ENCODE data around the gene OST4.
A peak's percentile ranks its signal among the peaks of the same experiment; 100 is the strongest.
"Not testable (repeated sequence)": the region's sequence is repeated elsewhere in the genome, so short reads cannot be mapped to it uniquely, and the experiment has no call there.

OST4 gene

GRCh38 chr2:27071277-27071989, at the start of gene OST4:
TSS of gene OST4 (minus strand) at chr2:27071654.
- DNase-seq = peak; percentile 76 to 77

GRCh38 chr2:27119330-27119670, 47.8 kb upstream of the OST4 start:
- not testable (repeated sequence) for DNase-seq

DNA sequence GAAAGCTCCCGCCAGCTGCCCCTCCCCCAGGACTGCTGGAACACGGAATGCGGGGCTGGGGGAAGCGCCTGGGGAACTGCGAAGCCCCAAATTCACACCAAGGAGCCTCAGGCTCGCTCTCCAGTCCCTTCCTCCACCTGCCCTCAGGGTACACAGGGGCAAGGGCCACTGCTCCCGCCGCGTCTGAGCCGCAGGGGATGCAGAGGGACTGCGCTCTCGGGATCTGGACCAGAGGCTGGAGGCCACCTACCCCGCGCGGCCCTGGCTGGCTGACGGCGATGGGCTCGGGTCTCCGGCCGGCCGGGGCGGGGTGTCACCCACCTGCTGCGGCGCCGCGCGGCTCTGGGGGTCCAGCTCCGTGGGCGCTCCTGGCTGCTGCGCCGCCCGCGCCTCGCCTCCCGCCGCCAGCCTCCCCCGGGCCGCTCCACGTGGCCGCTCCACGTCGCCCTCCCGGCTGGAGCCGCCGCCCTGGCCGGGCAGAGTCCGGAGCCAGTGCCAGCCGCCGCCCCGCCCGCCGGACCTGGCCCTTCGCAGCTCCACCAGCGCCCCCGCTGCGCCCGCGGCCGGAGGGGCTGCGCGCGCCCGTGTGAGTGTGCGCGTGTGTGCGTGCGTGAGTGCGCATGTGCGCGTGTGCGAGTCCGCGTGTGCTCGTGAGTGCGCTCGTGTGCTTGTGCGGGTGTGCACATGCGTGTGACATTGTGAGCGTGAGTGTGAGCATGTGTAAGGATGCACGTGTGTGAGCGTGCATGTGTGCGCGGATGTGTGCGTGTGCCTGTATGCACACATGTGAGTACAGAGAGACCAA, 47.3 kb upstream of the OST4 start, which contains the start of gene CGREF1:
TSS of gene CGREF1 (minus strand) at position 604 of the 805 bp plus-strand sequence. CDS start 14,762 bp downstream, outside the sequence.
- DNase-seq = no peak

GRCh38 chr2:27117995-27118524, 46.6 kb upstream of the OST4 start:
- DNase-seq = no peak

- no peak for DNase-seq
Observed at GRCh38 chr2:27115519-27115918, 44.1 kb upstream of the OST4 start.

DNA sequence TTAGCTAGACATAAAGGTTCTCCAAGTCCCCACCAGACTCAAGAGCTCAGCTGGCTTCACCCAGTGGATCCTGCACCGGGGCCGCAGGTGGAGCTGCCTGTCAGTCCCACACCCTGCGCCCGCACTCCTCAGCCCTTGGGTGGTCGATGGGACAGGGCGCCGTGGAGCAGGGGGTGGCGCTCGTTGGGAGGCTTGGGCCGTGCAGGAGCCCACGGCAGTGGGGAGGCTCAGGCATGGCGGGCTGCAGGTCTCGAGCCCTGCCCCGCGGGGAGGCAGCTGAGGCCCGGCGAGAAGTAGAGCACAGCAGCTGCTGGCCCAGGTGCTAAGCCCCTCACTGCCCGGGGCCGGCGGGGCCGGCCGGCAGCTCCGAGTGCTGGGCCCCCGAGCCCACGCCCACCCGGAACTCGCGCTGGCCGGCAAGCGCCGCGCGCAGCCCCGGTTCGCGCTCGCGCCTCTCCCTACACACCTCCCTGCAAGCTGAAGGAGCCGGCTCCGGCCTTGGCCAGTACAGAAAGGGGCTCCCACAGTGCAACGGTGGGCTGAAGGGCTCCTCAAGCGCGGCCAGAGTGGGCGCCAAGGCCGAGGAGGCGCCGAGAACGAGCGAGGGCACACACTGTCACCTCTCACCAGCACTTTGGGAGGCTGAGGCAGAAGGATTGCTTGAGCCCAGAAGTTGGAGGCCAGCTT, 40.1 kb upstream of the OST4 start:
- DNase-seq = not testable (repeated sequence)

- DNase-seq = not testable (repeated sequence)
Observed at GRCh38 chr2:27110603-27111352, 39.3 kb upstream of the OST4 start.

DNA sequence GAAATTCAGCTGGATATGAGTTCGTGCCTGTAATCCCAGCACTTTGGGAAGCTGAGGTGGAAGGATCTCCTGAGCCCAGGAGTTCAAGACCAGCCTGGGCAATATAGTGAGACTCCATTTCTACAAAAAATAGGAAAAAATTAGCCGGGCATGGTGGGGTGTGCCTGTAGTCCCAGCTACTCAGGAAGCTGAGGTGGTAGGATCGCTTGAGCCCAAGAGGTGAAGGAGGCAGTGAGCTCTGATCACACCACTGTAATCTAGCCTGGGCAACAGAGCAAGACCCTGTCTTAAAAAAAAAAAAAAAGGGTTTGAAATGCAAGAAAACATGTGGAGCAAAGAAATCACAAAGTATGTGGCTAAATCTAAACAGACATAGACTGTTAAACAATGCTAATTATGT, 37.6 kb upstream of the OST4 start:
- DNase-seq = no peak

DNA sequence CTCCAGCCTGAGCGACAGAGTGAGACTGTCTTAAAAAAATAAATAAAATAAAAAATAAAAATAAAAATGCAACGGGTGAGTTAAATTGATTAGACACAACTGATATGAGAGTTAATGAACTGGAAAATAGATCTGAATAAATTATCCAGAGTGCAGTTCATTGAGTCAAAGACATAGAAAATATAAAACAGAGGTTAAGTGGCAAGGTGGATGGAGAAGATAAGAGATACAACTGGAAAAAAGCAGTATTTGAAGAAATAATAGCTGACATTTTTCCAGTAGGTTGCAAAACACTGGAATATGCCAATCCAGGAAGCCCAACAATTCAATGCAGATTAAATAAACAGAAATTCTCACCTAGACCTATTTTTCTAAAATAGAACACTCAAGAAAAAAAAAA, 36.8 kb upstream of the OST4 start:
- DNase-seq = no peak

DNA sequence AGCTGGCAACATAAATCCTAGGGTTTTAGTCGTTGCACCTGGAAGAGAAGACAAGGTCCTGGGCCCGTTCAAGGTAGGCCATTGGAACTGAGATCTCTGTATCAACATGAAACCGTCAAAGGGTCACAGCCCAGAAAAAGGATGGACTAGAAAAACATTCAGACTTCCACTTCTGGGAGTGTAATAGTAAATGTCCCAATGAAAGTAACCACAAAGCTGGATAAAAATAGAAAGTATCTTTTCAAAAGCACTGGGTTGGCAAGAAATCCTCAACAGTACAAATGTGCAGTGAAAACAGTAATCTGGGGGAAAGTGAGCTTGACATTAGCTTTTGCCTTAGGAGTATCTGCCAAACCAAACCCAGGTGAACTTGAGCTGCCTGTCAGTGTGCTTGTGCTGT, 34.5 kb upstream of the OST4 start:
- no peak for DNase-seq

DNA sequence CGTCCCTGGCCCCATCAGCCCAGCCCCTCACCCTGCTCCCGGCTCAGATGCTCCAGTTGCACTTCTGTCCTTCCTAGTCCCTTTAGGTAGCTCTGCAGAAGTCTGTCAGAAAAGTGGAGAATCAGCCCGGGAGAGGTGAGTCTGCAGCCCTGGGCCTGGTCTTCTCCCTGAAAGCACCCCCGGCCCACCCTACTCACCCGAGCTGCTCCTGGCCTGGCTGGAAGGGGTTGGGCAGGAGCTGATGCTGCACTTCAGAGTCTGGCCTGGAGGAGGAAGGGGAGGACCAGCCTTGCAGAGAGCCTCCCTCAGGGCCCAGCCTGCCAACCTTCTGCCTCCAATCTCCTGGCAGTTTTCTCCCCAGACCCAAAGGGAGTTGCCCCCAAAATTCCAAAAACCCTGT, 30.9 kb upstream of the OST4 start:
- no peak for DNase-seq

- no peak for DNase-seq
Observed at GRCh38 chr2:27100036-27100435, 28.6 kb upstream of the OST4 start.

DNA sequence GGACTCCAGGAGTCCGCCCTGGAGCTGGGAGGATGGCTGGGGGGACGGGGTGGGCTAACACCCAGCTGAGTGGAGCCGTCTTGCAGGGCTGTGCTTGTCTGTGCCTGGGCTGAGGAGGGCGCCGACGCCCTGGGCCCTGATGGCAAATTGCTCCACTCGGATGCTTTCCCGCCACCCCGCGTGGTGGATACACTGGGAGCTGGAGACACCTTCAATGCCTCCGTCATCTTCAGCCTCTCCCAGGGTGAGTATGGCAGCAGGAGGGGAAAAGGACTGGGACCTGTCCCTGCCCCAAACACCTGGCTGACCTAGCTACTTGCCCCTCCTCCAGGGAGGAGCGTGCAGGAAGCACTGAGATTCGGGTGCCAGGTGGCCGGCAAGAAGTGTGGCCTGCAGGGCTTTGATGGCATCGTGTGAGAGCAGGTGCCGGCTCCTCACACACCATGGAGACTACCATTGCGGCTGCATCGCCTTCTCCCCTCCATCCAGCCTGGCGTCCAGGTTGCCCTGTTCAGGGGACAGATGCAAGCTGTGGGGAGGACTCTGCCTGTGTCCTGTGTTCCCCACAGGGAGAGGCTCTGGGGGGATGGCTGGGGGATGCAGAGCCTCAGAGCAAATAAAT, 28.0 kb upstream of the OST4 start:
- no peak for DNase-seq

- no peak for DNase-seq
Observed at GRCh38 chr2:27097341-27097740, 25.9 kb upstream of the OST4 start.

DNA sequence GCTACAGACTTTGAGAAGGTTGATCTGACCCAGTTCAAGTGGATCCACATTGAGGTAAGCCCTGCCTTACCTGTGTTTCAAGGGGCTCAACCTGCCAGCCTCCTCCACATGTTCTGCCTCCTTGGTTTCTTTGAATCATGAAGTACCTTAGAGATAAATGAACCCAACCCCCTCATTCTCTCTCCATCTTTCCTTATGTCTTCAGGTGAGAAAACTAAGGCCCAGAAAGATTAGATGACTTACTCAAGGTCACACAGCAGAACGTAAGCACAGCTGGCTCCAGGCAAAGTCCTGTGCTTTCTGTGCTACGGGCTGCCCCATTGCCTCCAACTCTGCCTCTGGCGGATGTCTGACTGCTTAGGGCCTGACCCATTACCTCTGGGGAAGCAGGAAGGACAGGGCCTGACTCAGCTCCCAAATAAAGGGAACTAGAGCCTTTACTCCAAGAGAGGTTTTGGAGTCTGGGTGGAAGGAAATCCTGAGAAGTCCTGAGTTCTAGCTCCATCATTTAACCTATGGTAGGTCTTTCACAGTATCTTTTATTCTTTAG, 25.4 kb upstream of the OST4 start:
- DNase-seq = no peak

- no peak for DNase-seq
Observed at GRCh38 chr2:27095745-27096651, 24.5 kb upstream of the OST4 start.

GRCh38 chr2:27095427-27095744, 23.9 kb upstream of the OST4 start:
- DNase-seq = no peak

DNA sequence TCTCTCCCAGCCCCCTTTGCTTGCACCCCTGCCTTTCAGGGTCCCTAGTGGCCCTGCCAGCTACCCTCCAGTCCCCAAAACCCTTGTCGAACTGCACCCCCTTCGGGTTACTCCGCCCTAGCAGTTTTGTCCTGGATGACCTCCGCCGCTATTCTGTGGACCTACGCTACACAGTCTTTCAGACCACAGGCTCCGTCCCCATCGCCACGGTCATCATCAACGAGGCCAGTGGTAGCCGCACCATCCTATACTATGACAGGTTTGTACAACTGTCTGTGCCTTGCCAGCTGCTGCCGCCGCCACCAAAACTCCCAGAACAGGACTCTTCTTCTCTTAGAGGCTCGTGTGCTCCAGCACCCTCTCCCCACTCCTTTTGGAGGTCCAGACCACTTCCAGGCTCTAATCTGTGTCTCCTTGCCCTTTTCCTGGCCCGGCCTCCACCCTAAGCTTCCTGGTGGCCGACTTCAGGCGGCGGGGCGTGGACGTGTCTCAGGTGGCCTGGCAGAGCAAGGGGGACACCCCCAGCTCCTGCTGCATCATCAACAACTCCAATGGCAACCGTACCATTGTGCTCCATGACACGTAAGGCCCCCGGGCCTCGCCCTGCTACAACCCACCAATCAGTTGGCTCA, 23.0 kb upstream of the OST4 start:
- no peak for DNase-seq

- DNase-seq = no peak
Observed at GRCh38 chr2:27093430-27094352, 22.2 kb upstream of the OST4 start.
